PFSK-1 (cell line): ENCODE data around the gene MARCHF9.

Experiments
- POLR2AphosphoS5 ChIP-seq: IDR thresholded peaks from 2 replicates; pipeline ENCODE4 v1.6.1; 2012; ENCODE audit warnings: low read depth, mild to moderate bottlenecking, control low read depth, low read length, moderate library complexity
- REST ChIP-seq, 2 experiments: IDR thresholded peaks; 2 replicates each; pipeline versions ENCODE4 v1.6.1 to v1.8.0; 2011 to 2012; ENCODE audit warnings: low read depth in 2 of 2, low read length in 2 of 2, control low read depth in 1 of 2, inconsistent platforms in 1 of 2, mild to moderate bottlenecking in 1 of 2, moderate library complexity in 1 of 2; ENCODE audit not compliant: insufficient read depth in 1 of 2
- SIN3A ChIP-seq: IDR thresholded peaks from 2 replicates; pipeline ENCODE4 v1.6.1; 2012; ENCODE audit warnings: mild to moderate bottlenecking, low read length, moderate library complexity, borderline replicate concordance; ENCODE audit not compliant: insufficient read depth
- TAF1 ChIP-seq: IDR thresholded peaks from 2 replicates; pipeline ENCODE4 v1.6.1; 2012; ENCODE audit warnings: low read length, control low read depth, borderline replicate concordance; ENCODE audit not compliant: insufficient read depth

GRCh38 chr12:57781244-57781643 is 26.3 kb downstream of the MARCHF9 start:
- TF ChIP-seq POLR2AphosphoS5 (no peak), TAF1 (no peak), REST (IDR thresholded peaks at IDR 0.05; ENCODE audit: insufficient read depth in 1 of 2, low read depth in 2 of 2, low read length in 2 of 2) (no peak), SIN3A (no peak)
